ENCODE results near the gene GJB2.

GRCh38 chr13:20151612-20152011, 41.1 kb downstream of the GJB2 start:
- TF ChIP-seq TAF1 (IDR thresholded peaks at IDR 0.05; ENCODE audit: low read depth), result no peak
- no peak for TF ChIP-seq CEBPB (IDR thresholded peaks at IDR 0.05)
- TF ChIP-seq NFIC (IDR thresholded peaks at IDR 0.05), result no peak
- TF ChIP-seq CREB1 (IDR thresholded peaks at IDR 0.05; ENCODE audit: low read depth), result no peak
- TF ChIP-seq EP300 (IDR thresholded peaks at IDR 0.05; ENCODE audit: borderline replicate concordance), result no peak
- no peak for TF ChIP-seq EGR1 (IDR thresholded peaks at IDR 0.05)
- no peak for TF ChIP-seq USF1 (IDR thresholded peaks at IDR 0.05)
- TF ChIP-seq MAX (IDR thresholded peaks at IDR 0.05), result no peak
- no peak for TF ChIP-seq FOXM1 (IDR thresholded peaks at IDR 0.05; ENCODE audit: borderline replicate concordance, low read depth)
- no peak for TF ChIP-seq ZBTB7A (IDR thresholded peaks at IDR 0.05; ENCODE audit: low read depth)
- TF ChIP-seq REST (IDR thresholded peaks at IDR 0.05; ENCODE audit: low read depth), result no peak
